Stimulated activated CD4-positive, alpha-beta T cell treated with anti-CD3 and anti-CD28 coated beads, Interleukin-2, amount 100 ng/mL, for 48 hours (primary cell): ENCODE measurements around the gene GBGT1.

Experiments
- DNase-seq, 2 donors: peaks; one replicate each; pipeline ENCODE4 v3.0.0-alpha.2; 2020

Gene GBGT1

GRCh38 chr9:133141833-133142595, 21.7 kb downstream of the GBGT1 start:
- no peak for DNase-seq

- DNase-seq = no peak
Measured at GRCh38 chr9:133140606-133141005, 23.1 kb downstream of the GBGT1 start.

GRCh38 chr9:133140174-133140505, 23.6 kb downstream of the GBGT1 start:
- DNase-seq = no peak

DNA sequence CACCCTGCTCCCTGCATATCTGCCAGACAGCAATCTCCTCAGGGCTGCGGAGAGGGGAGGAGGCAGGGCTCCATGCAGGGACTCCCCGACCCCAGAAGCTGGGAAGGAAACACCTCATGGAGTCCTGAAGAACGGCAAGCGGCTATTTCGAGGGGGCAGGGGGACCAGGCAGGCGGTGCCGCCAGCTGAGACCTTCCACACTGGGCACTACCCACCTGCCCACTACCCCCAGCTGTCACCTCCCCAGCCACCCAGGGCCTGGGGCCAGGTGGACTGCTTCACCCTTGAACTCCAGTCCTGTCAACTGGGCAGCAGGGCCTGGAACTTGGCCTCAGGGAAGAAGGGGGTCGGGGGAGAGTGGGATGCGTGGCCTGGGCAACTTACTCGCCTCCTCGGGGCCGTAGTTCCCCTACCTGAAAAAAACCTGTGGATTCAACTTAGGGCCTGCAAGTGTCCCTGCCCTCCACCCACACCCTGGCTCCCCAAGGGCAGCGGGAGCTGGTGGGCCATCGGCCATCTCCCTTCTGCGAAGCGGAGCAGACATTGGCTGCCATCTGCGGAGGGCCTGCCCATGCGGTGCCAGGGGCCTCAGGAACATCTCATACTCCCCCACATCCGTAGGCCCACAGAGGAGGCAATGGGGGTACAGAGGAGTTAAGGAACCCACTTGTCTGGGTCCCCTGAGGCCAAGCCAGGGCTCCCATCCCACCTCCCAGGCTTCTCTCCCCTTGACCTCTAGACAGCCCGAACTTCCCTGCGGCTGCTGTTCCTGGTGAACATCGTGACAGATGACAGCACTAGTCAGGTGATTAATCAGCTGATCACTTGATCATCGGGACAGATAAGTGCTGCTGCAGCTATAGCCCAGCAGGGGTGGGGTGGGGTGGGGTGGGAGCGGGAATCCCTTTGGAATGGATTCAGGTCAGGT, 24.2 kb downstream of the GBGT1 start:
- no peak for DNase-seq

DNA sequence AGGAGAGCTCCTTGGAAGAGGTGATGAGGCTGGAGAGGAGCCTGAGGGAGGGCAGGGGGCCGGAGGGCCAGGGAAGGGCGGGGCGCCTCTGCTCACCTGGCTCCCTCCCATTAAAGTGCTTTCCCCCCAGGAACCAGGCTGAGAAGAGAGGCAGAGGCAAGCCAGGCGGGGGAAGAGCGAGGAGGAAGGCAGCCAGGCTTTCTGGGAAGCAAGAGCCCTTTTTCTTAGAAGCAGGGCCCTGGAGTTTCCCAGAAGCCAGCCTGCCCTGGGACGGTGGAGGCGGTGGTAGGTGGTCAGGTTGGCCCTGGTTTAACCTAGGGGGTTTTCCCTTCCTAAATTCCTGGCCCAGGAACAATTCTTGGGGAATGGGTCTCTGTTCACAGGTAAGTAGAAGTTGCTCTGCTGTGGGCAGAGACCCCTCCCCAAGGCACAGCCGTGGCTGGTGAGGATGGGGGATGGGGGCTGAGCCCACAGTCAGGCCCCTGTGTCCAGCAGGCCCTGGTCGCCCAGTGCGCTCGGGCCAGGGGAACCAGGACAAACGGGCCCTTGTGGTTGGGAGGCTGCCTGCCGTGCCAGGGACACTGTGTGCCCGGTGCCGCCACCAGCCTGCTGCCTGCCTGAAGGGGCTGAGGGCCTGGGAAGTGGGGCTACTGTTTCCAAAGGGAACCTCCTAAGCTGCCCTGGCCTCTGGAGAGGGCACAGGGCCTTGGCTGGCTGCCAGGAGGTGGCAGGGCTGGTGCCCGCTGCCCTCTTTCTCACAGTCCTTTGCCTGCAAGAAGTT, 26.1 kb downstream of the GBGT1 start:
- DNase-seq = no peak

DNA sequence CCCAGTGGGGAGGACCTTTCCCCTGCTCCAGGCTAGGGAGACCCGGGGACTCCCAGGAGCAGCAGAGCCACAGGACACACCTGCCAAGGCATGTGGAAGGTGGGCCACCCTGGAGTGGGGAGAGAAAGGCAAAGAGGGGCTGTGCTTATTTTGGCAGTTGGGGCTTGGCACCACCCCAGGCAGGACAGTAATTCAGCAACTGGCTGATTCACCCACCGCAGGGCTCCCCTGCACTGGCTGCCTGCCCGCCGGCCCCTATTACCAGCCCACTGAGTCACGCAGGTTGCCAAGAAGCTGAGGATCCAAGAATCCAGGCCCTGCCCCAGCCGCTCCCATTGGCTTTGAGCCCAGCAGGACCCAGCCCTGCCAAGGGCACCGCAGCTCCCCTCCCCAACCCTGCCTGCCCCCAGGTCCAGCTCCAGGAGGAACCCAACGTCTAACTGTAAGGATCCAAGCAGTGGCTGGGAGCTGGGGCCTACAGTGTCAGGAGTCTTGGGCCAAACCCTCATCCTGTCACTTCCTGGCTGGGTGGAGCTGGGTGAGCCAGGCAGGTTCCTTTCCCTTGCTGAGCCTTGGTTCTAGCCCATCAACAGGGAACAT, 28.5 kb downstream of the GBGT1 start:
- peak; percentile 54 to 61 for DNase-seq

GRCh38 chr9:133134388-133135145, 29.1 kb downstream of the GBGT1 start:
- DNase-seq = no peak

- DNase-seq = peak; percentile 71 to 78
Measured at GRCh38 chr9:133133681-133134387, 29.9 kb downstream of the GBGT1 start.

DNA sequence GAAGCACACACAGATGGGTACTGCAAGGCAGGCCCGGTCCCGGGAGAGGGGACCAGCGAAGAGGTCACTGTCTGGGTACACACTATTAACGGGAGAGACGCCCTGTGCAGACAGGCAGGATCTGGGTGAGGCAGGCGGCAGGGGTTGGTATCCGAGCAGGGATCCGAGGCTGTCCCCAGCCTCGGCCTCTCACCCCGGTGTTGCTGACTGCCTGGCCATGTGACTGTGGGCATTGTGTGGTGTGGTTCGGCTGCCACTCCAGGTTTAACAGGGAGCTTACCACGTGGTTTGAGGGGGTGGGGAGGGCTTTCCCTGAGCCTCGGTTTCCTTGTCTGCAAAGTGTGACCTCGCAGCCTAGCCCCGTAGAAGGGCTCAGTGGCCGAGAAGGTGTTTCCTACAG, 31.5 kb downstream of the GBGT1 start:
- DNase-seq = no peak

GRCh38 chr9:133131506-133131905, 32.2 kb downstream of the GBGT1 start:
- DNase-seq = no peak

- no peak for DNase-seq
Measured at GRCh38 chr9:133130685-133131244, 32.9 kb downstream of the GBGT1 start.

- DNase-seq = no peak
Measured at GRCh38 chr9:133129001-133129795, 34.5 kb downstream of the GBGT1 start.

GRCh38 chr9:133128152-133128551, 35.6 kb downstream of the GBGT1 start:
- DNase-seq = no peak

DNA sequence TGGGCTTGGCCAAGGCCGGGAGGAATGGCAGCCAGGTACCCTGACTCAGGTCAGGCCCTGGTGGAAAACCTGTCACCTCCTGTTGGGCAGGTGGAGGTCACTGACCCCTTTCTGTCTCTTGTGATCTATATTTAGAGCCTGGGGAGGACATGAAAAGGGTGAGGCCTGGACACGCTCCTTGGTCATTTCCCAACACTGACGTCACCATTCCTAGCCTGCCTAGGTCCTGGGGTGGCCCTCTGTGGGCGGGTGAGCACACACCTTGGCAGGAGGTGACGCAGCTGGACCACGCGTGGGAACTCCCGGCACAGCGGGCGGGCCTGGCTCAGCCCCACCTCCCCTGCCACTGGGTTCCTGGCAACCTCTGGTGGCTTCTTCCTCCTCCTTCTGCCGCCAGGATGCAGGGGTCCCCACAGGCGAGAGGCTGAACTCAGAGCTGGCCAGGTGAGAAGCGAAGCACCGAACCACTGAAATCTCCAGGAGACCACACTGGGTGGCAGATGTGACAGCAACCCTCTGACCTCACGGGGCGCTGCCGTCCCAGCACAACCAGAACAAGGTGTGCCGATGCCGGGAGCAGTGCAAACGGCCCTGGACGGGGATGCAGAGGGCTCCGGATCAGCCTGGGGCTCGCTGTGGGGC, 36.3 kb downstream of the GBGT1 start:
- DNase-seq = no peak

DNA sequence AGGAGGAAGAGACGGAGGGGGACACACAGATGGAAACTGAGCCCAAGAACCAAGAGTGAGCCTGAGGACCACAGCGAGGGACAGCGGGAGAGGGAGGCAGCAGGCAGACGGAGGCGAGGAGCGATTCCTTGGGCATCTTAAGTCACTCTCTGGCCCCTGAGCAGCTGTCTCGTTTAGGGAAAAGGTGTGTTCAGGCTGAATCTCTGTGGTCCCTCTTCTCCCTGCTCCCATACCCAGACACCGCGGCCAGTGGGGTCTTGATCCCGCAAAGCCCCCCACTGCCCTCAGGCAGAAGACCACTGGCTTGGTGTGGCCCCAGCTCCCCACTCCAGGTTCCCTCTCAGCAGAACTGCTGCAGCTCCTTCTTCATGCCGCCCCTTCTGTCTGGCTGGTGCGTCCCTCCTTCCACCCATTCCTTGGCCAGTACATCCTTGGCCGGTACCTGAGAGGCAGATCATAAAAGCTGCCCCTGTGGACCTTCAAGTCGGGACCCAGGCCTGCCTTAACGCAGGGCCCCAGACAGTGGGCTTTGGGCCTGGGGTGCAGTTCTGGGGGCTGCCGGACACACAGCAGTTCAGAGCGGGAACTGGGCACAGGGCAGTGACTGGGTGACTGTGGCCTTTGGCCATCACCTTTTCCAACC, 36.9 kb downstream of the GBGT1 start:
- no peak for DNase-seq

DNA sequence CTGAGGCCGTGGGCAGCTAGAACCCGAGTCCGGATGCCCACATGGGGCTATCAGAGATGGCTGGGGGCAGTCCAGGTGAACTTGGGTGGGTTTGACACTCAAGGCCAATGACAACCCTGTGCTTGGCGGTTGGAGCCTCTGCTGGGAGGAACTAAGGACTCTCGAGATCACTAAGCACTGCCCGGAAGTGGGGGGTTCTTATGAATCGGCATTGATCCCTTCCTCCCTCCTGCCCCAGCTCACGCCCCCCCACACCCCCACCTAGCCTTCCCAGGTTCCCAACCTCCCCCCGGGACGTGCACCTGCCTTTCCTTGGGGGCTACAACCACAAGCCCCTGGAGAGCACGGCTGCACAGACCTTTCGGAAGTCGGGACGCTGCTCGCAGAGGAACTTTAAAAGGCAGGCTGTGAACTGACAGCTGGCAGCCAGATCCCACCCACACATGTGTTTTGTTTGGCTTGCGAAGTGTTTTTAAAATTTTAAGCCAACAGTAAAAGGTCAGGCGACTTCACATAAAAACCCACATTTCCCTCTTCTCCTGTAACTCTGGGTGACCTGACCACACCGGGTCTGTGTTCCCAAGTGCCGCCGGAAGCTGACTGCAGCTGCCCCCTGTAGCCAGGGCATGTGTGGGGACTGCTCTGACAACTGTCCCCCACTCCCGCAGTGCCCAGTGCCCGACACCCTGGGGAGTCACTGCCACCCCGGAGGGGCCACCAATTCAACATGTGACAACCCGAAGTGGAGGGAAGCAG, 37.6 kb downstream of the GBGT1 start:
- no peak for DNase-seq

DNA sequence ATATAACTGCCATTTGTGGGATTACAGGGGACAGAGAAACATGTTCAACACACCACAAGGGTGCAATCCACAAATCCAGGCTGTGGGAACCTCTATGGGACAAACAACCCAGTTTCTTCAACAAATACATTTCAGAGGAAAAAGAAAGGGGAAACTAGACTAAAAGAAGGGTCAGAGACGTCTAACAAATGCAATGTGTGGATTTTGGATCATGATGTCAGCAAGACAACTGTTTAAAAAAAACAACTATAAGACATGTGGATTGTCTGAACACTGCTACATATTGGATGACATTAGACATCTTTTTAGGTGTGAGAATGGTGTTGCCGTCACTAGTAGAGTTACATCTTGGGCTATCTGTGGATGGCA, 38.8 kb downstream of the GBGT1 start:
- no peak for DNase-seq

DNA sequence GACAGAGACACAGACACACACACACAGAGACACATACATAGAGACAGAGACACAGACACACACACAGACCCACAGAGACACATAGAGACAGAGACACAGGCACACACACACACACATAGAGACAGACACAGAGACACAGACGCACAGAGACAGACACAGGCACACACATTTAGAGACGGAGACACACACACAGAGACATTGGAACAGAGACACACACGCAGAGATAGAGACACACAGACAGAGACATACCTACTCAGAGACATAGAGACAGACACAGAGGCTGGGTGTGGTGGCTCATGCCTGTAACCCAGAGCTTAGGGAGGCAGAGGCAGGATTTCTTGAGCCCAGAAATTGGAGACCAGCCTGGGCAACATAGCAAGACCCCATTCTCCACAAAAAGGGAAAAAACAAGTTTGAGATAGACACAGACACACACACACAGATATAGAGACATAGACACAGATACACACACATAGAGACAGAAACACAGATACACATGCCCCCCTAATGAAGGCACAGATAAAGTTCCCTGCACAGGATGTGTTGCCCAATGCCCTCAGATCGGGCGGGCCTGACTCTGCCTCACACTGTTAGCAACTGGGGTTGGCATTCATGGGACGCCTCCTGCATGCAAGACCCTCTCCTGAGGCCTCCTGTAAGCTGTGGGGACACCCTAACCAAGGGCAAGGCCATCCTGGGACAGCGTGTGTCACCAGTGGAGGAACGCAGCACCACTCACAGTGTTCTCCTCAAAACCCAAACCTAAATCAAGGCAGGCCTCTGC, 39.4 kb downstream of the GBGT1 start:
- DNase-seq = no peak
